Measurements from ENCODE around the gene PLSCR4. TPM values are rescaled to one million over a fixed set of nuclear protein-coding genes. Genes with fewer than 3 reads are reported as not detected.

The PLSCR4 gene
- total and polyA plus RNA-seq, 2 of the 8 experiments (the other 6 are each of a cell fraction or from before 2014, with no cell fraction given): 1.8 to 2.9 TPM

DNA sequence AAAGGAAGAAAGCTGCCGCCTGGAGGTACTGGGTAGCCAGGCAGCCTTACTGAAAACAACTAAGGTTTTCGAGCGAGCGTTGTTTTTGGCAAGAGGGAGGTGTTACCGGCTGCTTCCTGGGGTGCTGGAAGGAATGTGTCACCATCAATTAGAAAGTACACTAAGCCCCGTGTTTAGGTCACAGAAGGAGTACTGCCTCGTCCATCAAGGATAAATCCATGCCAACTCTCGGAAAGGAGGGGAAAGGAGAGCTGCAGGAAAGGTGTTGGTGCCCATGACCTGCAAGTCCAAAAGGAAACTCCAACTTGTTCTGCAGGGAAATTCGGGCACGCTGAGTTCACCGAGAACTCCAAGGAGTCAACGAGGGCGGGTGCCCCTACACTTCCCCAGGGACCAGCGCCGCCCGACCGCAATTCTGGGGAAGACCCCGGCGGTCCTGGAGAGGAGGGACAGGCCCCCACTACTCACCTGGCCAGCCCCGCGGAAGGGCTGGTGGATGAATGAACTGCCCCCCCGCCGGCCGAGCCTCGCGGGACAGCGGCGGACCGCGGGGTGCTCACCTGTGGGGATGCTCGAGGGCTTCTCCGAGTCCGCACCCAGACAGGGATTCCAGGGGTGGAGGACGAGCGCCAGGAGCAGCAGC is 90.5 kb downstream of the PLSCR4 start:
- H3K23me2 ChIP-seq (ENCODE audit: low read depth, low read length): peaks cover 11% of the 10 kb centered on the region
- no peaks in the 10 kb centered on the region for H3K9me3 ChIP-seq (ENCODE audit: insufficient read depth in 2 of 2, low read depth in 1 of 2, low read length in 1 of 2)
- peak overlapping the region; percentile 87 for H2BK5ac ChIP-seq (ENCODE audit: low read depth, low read length)
- H4K91ac ChIP-seq (replicated peaks; ENCODE audit: insufficient read length, low read length): no peak overlapping the region
- POLR2A ChIA-PET (ENCODE audit: partially characterized antibody): interaction anchor here (0.9 to 2.3 kb wide), 9 partner anchors 13 to 951 kb away, joined by 3 to 8 read pairs (median 3); no protein-coding TSS in a partner anchor
- H4K5ac ChIP-seq (ENCODE audit: insufficient read length, low read depth, low read length): peak overlapping the region; percentile 12
- H2AFZ ChIP-seq (ENCODE audit: low read length): peak overlapping the region; percentile 16; the same call in 1 of the 2 replicates
- peak overlapping the region; percentile 58; the same call in 1 of the 2 replicates for H3K27ac ChIP-seq (ENCODE audit: low read depth, low read length)
- H2AK5ac ChIP-seq (ENCODE audit: low read depth, low read length): no peak overlapping the region
- FAIRE-seq: peak; percentile 89
- peak overlapping the region; percentile 17 for H3K4ac ChIP-seq (replicated peaks; ENCODE audit: insufficient read length, low read depth, low read length)
- H3K23ac ChIP-seq (ENCODE audit: insufficient read length): no peak overlapping the region
- peaks cover 0 to 6% (median 1%) of the 10 kb centered on the region in 4 experiments; a peak in 3 of 7 replicates for H3K27me3 ChIP-seq (replicated peaks in 1 of 4; ENCODE audit: control insufficient read depth in 3 of 4, extremely low read depth in 1 of 4, insufficient read depth in 3 of 4, low read length in 3 of 4)
- H2BK12ac ChIP-seq (ENCODE audit: low read depth, low read length): peak overlapping the region; percentile 98
- no peaks in the 10 kb centered on the region for H4K20me1 ChIP-seq (replicated peaks in 1 of 2; ENCODE audit: control insufficient read depth in 1 of 2, insufficient read depth in 2 of 2, low read length in 2 of 2)
- CTCF ChIA-PET (ENCODE audit: partially characterized antibody): interaction anchor here (0.6 to 3.2 kb wide), 10 partner anchors 11 to 382 kb away, joined by 3 to 19 read pairs (median 6); no protein-coding TSS in a partner anchor
- no peak overlapping the region for H2BK15ac ChIP-seq (ENCODE audit: low read length)
- DNase-seq (ENCODE audit: low read depth in 1 of 2, low spot score in 2 of 2): peak; percentile 61 to 71
- peak overlapping the region; percentile 66 to 93 (median 78) for H3K9ac ChIP-seq (replicated peaks in 1 of 4; ENCODE audit: extremely low read depth in 1 of 4, low read depth in 3 of 4, low read length in 3 of 4)
- H3K4me1 ChIP-seq (replicated peaks in 1 of 4; ENCODE audit: control insufficient read depth in 3 of 4, insufficient read depth in 4 of 4, low read length in 3 of 4): peaks cover 0 to 7% (median 3%) of the 10 kb centered on the region in 4 experiments; a peak in 3 of 7 replicates
- no peaks in the 10 kb centered on the region for H3K36me3 ChIP-seq (ENCODE audit: control insufficient read depth in 2 of 4, insufficient read depth in 4 of 4, low read length in 3 of 4)
- no peak overlapping the region for H3K56ac ChIP-seq (replicated peaks; ENCODE audit: insufficient read length, low read depth, low read length)
- no peak overlapping the region for H2BK120ac ChIP-seq (replicated peaks; ENCODE audit: low read depth, low read length)
- peak overlapping the region; percentile 69 to 89 (median 73) for H3K4me3 ChIP-seq (ENCODE audit: extremely low read depth in 1 of 4, insufficient read depth in 2 of 4, low read depth in 3 of 4, low read length in 4 of 4)
- H3K18ac ChIP-seq (ENCODE audit: extremely low read depth, low read length): peak overlapping the region; percentile 33; the same call in 1 of the 2 replicates
- H3K79me1 ChIP-seq (ENCODE audit: low read depth, low read length): no peaks in the 10 kb centered on the region; the same call in 1 of the 2 replicates
- peaks cover 0 to 42% of the 10 kb centered on the region in 2 experiments; a peak in 3 of 4 replicates for H3K79me2 ChIP-seq (ENCODE audit: control insufficient read depth in 1 of 2, insufficient read depth in 2 of 2, low read length in 2 of 2)
- WGBS, 2 experiments (ENCODE audit: extremely low coverage in 1 of 2, insufficient coverage in 1 of 2, insufficient read length in 1 of 2, insufficient replicate concordance in 2 of 2, low coverage in 1 of 2, low lambda C conversion rate in 2 of 2, missing lambda C conversion rate in 1 of 2): 1% methylated on average over 17 of the region's 35 CpGs; no CpG with 5 or more reads in 1 of the 2 experiments
- H3K14ac ChIP-seq (ENCODE audit: insufficient read length): no peak overlapping the region
- 0 out of 2 replicates have a peak overlapping the region, but pooled peaks have one; percentile 29 for H2BK20ac ChIP-seq (ENCODE audit: low read length)
- H3K4me2 ChIP-seq (ENCODE audit: insufficient read depth in 1 of 2, low read depth in 2 of 2, low read length in 2 of 2): peak overlapping the region; percentile 93 to 95
- H4K8ac ChIP-seq (ENCODE audit: extremely low read depth, insufficient read depth, low read length): peak overlapping the region; percentile 84; the same call in 1 of the 2 replicates
- TF ChIP-seq KDM1A (IDR thresholded peaks at IDR 0.05; ENCODE audit: borderline replicate concordance, low read length) (no peak), RBBP5 (IDR thresholded peaks at IDR 0.05; ENCODE audit: borderline replicate concordance, low read depth, low read length) (no peak; the same call in 1 of the 2 replicates), POLR2A (IDR thresholded peaks at IDR 0.05; ENCODE audit: control extremely low read depth in 1 of 2, low read depth in 2 of 2, low read length in 2 of 2) (0 out of 3 replicates have a peak, but pooled peaks of 1 of the 2 experiments have one; percentile 73), CTBP2 (IDR thresholded peaks at IDR 0.05; ENCODE audit: borderline replicate concordance, insufficient read depth, insufficient read length, low read length) (no peak), RFX5 (IDR thresholded peaks at IDR 0.05; ENCODE audit: borderline replicate concordance, low read depth, low read length) (no peak), SUZ12 (IDR thresholded peaks at IDR 0.05; ENCODE audit: low read length) (no peak), CTCF (IDR thresholded peaks at IDR 0.05; ENCODE audit: control extremely low read depth in 1 of 3, insufficient read depth in 1 of 3, low read depth in 1 of 3, low read length in 3 of 3) (peak; percentile 50 to 73 (median 53)), EGR1 (IDR thresholded peaks at IDR 0.05; ENCODE audit: borderline replicate concordance, low read depth, low read length) (no peak), ASH2L (IDR thresholded peaks at IDR 0.05; ENCODE audit: low read length) (peak; percentile 95)
